ENCODE data around the gene PLAGL2. TPM values are rescaled to one million over a fixed set of nuclear protein-coding genes. Genes with fewer than 3 reads are reported as not detected.

Gene PLAGL2
- total and polyA plus RNA-seq, 4 donors: 4.6 to 15.8 (median 12.9) TPM

DNA sequence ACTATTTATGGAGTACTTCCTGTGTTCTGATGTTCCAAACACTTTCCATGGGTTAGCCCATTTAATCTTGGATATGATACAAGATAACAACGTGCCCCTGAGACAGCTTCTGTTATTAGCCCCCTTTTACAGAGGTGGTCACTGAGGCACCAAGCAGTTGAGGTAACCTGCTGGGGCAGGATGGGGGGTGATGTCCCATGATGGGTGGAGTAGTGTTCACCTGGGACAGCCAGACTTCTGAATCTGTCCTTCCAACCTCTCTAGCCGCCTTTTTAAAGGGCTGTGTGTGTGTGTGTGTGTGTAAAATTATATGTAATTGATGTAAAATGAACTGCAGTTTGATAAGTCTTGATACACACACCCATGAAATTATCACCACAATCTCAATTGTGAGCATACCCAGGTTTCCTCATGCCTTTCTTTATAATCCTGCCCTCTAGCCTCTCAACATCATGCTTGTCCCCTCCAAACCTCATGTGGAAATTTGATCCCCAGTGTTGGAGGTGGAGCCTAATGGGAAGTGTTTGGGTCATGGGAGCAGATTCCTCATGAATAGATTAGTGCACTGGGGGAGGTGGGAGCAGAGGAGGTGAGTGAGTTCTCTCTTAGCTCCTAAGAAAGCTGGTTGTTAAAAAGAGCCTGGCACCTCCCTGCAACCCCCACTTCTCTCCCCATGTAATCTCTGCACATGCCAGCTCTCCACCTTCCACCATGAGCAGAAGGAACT, 39.2 kb downstream of the PLAGL2 start:
- 68 to 87% methylated on average over 2 of the region's 2 CpGs for WGBS, 2 donors
- Histone ChIP-seq H3K9ac (ENCODE audit: insufficient read depth in 1 of 2, low read length in 2 of 2) (no peak overlapping the region), H3K27ac (ENCODE audit: low read depth in 1 of 2, low read length in 1 of 2) (no peak overlapping the region), H3K36me3 (ENCODE audit: control insufficient read depth in 4 of 4, insufficient read depth in 4 of 4, low read length in 4 of 4) (peaks cover 5 to 26% (median 12%) of the 10 kb centered on the region in 4 donors), H3K4me3 (no peak overlapping the region), H3K9me3 (ENCODE audit: control insufficient read depth in 4 of 4, insufficient read depth in 3 of 4, low read length in 3 of 4) (peaks cover 0 to 2% (median 0%) of the 10 kb centered on the region in 4 donors), H3K27me3 (ENCODE audit: control insufficient read depth in 3 of 3, insufficient read depth in 3 of 3, low read length in 2 of 3) (no peaks in the 10 kb centered on the region), H3K4me1 (ENCODE audit: control insufficient read depth in 5 of 5, insufficient read depth in 5 of 5, low read length in 5 of 5) (peaks cover 0 to 3% (median 3%) of the 10 kb centered on the region in 5 donors)
- TF ChIP-seq, protein P1, sequence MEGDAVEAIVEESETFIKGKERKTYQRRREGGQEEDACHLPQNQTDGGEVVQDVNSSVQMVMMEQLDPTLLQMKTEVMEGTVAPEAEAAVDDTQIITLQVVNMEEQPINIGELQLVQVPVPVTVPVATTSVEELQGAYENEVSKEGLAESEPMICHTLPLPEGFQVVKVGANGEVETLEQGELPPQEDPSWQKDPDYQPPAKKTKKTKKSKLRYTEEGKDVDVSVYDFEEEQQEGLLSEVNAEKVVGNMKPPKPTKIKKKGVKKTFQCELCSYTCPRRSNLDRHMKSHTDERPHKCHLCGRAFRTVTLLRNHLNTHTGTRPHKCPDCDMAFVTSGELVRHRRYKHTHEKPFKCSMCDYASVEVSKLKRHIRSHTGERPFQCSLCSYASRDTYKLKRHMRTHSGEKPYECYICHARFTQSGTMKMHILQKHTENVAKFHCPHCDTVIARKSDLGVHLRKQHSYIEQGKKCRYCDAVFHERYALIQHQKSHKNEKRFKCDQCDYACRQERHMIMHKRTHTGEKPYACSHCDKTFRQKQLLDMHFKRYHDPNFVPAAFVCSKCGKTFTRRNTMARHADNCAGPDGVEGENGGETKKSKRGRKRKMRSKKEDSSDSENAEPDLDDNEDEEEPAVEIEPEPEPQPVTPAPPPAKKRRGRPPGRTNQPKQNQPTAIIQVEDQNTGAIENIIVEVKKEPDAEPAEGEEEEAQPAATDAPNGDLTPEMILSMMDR (IDR thresholded peaks at IDR 0.05; ENCODE audit: control extremely low read depth, extremely low read depth): no peak
- ATAC-seq (ENCODE audit: insufficient read depth, low FRiP score) (no peak), DNase-seq (peak in 2 of 3 donors; percentile 44 to 65)

- H3K27ac ChIP-seq (ENCODE audit: low read depth in 1 of 2, low read length in 1 of 2): no peak overlapping the region
- peaks cover 0 to 6% (median 3%) of the 10 kb centered on the region in 5 donors for H3K4me1 ChIP-seq (ENCODE audit: control insufficient read depth in 5 of 5, insufficient read depth in 5 of 5, low read length in 5 of 5)
- DNase-seq (no peak), ATAC-seq (ENCODE audit: insufficient read depth, low FRiP score) (no peak)
- H3K9me3 ChIP-seq (ENCODE audit: control insufficient read depth in 4 of 4, insufficient read depth in 3 of 4, low read length in 3 of 4): peaks cover 0 to 2% (median 0%) of the 10 kb centered on the region in 4 donors
- no peak overlapping the region for H3K9ac ChIP-seq (ENCODE audit: insufficient read depth in 1 of 2, low read length in 2 of 2)
- TF ChIP-seq, protein P1 (IDR thresholded peaks at IDR 0.05; ENCODE audit: control extremely low read depth, extremely low read depth): no peak
- H3K4me3 ChIP-seq: no peak overlapping the region
- H3K36me3 ChIP-seq (ENCODE audit: control insufficient read depth in 4 of 4, insufficient read depth in 4 of 4, low read length in 4 of 4): peaks cover 5 to 29% (median 13%) of the 10 kb centered on the region in 4 donors
- no peaks in the 10 kb centered on the region for H3K27me3 ChIP-seq (ENCODE audit: control insufficient read depth in 3 of 3, insufficient read depth in 3 of 3, low read length in 2 of 3)
- 94 to 95% methylated on average over 4 of the region's 4 CpGs for WGBS, 2 donors
These were observed 40.0 kb downstream of the PLAGL2 start for GRCh38 chr20:32167552-32167951.

DNA sequence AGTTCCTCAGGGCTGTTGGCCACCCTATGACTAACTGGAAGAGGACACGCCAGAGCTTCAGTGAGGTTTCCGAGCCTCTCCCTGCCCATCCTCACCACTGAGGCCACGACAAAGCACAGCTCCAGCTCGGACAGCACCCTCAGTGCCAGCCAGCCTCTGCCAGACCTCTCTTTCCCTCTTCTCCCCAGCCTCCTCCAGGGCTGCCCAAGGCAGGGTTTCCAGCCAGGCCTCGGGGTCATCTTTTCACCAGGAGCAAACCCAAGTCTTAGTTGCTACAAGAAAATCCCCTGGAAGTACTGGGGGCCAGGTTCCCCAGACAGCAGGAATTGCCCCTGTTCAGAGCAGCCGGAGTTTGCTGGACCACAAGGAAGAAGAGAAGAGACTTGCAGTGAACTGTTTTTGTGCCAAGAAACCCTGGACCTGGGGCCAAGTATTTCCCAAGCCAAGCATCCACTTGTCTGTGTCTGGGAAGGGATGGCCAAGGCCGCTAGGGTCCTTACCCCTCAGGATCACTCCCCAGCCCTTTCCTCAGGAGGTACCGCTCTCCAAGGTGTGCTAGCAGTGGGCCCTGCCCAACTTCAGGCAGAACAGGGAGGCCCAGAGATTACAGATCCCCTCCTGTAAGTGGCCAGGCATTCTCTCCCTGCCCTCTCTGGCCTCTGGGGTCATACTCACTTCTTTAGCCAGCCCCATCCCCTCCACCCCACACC, 41.6 kb downstream of the PLAGL2 start:
- TF ChIP-seq, protein P1 (IDR thresholded peaks at IDR 0.05; ENCODE audit: control extremely low read depth, extremely low read depth): no peak
- H3K27me3 ChIP-seq (ENCODE audit: control insufficient read depth in 3 of 3, insufficient read depth in 3 of 3, low read length in 2 of 3): no peaks in the 10 kb centered on the region
- H3K4me1 ChIP-seq (ENCODE audit: control insufficient read depth in 5 of 5, insufficient read depth in 5 of 5, low read length in 5 of 5): peaks cover 0 to 12% (median 3%) of the 10 kb centered on the region in 5 donors
- 88 to 89% methylated on average over 8 of the region's 8 CpGs for WGBS, 2 donors
- H3K27ac ChIP-seq (ENCODE audit: low read depth in 1 of 2, low read length in 1 of 2): no peak overlapping the region
- no peak overlapping the region for H3K9ac ChIP-seq (ENCODE audit: insufficient read depth in 1 of 2, low read length in 2 of 2)
- no peaks in the 10 kb centered on the region for H3K9me3 ChIP-seq (ENCODE audit: control insufficient read depth in 4 of 4, insufficient read depth in 3 of 4, low read length in 3 of 4)
- DNase-seq: peak in 1 of 3 donors; percentile 44
- H3K36me3 ChIP-seq (ENCODE audit: control insufficient read depth in 4 of 4, insufficient read depth in 4 of 4, low read length in 4 of 4): peaks cover 10 to 38% (median 23%) of the 10 kb centered on the region in 4 donors
- H3K4me3 ChIP-seq: no peak overlapping the region
- no peak for ATAC-seq (ENCODE audit: insufficient read depth, low FRiP score)
